Ovary (tissue), 3 donors: Measurements from ENCODE around the gene PPP1R18.
"Not testable (repeated sequence)": the region's sequence is repeated elsewhere in the genome, so short reads cannot be mapped to it uniquely, and the experiment has no call there.

Experiments used
- POLR2A ChIP-seq: fragments of 450-650 bp; IDR thresholded peaks from one replicate; pipeline ENCODE4 v1.6.1; 2017; ENCODE audit warnings: antibody characterized with exemption, mild to moderate bottlenecking, moderate library complexity
- TF ChIP-seq, protein P1 (sequence below), 3 donors: fragments of 450-650 bp in 2 of 3; fragments of 200-600 bp in 1 of 3; IDR thresholded peaks; one replicate each; pipeline versions ENCODE4 v1.5.1 to v1.8.0; 2016 to 2022; ENCODE audit warnings: antibody characterized with exemption in 3 of 3, mild to moderate bottlenecking in 1 of 3
- donor health status: DM: no; HTN: no; CAD: no.

DNA sequence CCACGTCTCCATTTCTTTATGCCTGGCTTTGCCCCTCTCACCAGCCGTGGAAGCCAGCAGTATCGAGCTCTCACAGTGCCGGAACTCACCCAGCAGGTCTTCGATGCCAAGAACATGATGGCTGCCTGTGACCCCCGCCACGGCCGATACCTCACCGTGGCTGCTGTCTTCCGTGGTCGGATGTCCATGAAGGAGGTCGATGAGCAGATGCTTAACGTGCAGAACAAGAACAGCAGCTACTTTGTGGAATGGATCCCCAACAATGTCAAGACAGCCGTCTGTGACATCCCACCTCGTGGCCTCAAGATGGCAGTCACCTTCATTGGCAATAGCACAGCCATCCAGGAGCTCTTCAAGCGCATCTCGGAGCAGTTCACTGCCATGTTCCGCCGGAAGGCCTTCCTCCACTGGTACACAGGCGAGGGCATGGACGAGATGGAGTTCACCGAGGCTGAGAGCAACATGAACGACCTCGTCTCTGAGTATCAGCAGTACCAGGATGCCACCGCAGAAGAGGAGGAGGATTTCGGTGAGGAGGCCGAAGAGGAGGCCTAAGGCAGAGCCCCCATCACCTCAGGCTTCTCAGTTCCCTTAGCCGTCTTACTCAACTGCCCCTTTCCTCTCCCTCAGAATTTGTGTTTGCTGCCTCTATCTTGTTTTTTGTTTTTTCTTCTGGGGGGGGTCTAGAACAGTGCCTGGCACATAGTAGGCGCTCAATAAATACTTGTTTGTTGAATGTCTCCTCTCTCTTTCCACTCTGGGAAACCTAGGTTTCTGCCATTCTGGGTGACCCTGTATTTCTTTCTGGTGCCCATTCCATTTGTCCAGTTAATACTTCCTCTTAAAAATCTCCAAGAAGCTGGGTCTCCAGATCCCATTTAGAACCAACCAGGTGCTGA lies 37.6 kb upstream of the PPP1R18 start:
- TF ChIP-seq, protein P1, sequence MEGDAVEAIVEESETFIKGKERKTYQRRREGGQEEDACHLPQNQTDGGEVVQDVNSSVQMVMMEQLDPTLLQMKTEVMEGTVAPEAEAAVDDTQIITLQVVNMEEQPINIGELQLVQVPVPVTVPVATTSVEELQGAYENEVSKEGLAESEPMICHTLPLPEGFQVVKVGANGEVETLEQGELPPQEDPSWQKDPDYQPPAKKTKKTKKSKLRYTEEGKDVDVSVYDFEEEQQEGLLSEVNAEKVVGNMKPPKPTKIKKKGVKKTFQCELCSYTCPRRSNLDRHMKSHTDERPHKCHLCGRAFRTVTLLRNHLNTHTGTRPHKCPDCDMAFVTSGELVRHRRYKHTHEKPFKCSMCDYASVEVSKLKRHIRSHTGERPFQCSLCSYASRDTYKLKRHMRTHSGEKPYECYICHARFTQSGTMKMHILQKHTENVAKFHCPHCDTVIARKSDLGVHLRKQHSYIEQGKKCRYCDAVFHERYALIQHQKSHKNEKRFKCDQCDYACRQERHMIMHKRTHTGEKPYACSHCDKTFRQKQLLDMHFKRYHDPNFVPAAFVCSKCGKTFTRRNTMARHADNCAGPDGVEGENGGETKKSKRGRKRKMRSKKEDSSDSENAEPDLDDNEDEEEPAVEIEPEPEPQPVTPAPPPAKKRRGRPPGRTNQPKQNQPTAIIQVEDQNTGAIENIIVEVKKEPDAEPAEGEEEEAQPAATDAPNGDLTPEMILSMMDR (IDR thresholded peaks at IDR 0.05) = not testable (repeated sequence)
- TF ChIP-seq POLR2A = not testable (repeated sequence)
